Tibial nerve (tissue), 4 donors: ENCODE results near the gene HKDC1.

ENCODE experiments used
- CTCF ChIP-seq, 5 experiments: fragments of 200-600 bp in 3 of 5; fragments of 450-650 bp in 2 of 5; sonication (generic) in 3 of 5; IDR thresholded peaks; one replicate each; pipeline ENCODE4 v1.5.1; 2016 to 2019; ENCODE audit warnings: antibody characterized with exemption in 5 of 5, mild to moderate bottlenecking in 3 of 5, moderate library complexity in 2 of 5
- EP300 ChIP-seq, 2 donors: sonication (generic); formaldehyde crosslinking; IDR thresholded peaks; one replicate each; pipeline ENCODE4 v1.6.1; 2017; ENCODE audit warnings: antibody characterized with exemption in 2 of 2, mild to moderate bottlenecking in 1 of 2
- POLR2A ChIP-seq, 2 donors: fragments of 450-650 bp; IDR thresholded peaks; one replicate each; pipeline ENCODE4 v1.6.1; 2017; ENCODE audit warnings: antibody characterized with exemption in 2 of 2, mild to moderate bottlenecking in 2 of 2, moderate library complexity in 2 of 2

- TF ChIP-seq CTCF (IDR thresholded peaks at IDR 0.05) (no peak), EP300 (IDR thresholded peaks at IDR 0.05) (no peak), POLR2A (IDR thresholded peaks at IDR 0.05) (no peak)
Observed at GRCh38 chr10:69269761-69270160, 49.6 kb downstream of the HKDC1 start.
